ENCODE data around the gene LEFTY2.

The LEFTY2 gene

DNA sequence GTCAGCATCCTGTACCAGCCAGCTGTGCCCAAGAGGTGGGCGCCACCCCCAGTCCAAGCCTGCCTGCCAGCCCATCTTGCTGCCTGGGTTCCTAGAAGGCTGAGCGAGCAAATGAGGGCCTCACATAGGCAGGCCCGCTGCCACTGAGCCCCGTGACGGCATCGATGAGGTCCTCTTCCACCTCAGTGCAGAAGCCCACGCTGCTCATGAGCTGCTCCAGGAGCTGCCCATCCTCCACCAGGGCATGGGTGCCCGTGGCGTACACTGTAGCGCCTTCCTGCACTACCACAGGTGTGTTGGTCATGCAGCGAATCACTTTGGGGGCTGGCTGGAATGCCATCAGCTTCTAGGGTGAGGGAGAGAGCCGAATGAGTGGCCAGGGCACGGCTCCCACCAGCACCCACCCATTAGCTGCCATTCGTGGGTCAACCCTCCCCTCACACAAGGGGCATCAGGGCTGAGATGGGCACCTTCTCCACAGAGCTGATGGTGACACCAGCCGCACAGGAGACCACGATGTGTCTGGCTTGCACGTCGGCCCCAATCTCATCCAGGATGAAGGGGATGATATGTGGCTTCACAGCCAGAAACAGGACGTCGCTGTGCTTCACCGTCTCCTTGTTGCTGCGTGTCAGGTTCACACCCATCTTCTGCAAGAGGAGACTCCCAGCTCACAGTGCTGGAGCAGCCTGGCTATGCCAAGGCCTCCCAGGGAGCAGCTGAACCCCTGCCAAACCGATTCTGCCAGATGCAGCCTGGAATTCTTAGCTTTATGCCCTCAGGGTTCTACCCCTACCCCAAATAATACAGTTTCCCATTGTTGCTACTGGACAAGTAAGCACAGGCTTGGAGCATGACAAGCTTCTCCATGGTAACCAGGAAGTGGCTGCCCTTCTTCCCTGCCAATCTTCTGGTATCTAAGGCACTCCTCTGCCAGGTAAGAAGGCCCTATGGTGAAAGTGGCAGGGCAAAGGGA, 19.0 kb downstream of the LEFTY2 start:
- TF ChIP-seq, protein P1, sequence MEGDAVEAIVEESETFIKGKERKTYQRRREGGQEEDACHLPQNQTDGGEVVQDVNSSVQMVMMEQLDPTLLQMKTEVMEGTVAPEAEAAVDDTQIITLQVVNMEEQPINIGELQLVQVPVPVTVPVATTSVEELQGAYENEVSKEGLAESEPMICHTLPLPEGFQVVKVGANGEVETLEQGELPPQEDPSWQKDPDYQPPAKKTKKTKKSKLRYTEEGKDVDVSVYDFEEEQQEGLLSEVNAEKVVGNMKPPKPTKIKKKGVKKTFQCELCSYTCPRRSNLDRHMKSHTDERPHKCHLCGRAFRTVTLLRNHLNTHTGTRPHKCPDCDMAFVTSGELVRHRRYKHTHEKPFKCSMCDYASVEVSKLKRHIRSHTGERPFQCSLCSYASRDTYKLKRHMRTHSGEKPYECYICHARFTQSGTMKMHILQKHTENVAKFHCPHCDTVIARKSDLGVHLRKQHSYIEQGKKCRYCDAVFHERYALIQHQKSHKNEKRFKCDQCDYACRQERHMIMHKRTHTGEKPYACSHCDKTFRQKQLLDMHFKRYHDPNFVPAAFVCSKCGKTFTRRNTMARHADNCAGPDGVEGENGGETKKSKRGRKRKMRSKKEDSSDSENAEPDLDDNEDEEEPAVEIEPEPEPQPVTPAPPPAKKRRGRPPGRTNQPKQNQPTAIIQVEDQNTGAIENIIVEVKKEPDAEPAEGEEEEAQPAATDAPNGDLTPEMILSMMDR (IDR thresholded peaks at IDR 0.05; ENCODE audit: extremely low read depth, missing control alignments), result no peak
- DNase-seq (ENCODE audit: low spot score), result no peak

DNA sequence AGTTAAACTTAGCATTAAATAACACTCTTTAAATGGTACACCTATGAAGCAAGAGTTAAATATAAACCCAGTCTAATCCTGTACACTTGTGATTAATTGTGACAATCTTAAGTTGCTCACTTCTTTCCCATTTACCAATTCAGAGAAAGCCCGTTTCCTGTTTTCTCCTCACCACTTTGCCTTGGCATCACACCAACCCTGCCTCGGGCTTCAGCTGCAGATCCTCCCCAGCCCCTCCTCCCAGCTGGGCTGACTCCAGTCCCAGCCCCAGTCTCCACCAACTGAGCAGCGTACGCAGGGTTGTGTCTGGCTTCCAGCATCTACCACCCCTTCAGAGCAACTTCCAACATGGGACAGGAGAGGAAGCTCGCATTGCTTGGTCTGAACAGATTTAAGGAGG, 21.1 kb downstream of the LEFTY2 start:
- TF ChIP-seq, protein P1 (IDR thresholded peaks at IDR 0.05; ENCODE audit: extremely low read depth, missing control alignments), result no peak
- DNase-seq (ENCODE audit: low spot score), result no peak

DNA sequence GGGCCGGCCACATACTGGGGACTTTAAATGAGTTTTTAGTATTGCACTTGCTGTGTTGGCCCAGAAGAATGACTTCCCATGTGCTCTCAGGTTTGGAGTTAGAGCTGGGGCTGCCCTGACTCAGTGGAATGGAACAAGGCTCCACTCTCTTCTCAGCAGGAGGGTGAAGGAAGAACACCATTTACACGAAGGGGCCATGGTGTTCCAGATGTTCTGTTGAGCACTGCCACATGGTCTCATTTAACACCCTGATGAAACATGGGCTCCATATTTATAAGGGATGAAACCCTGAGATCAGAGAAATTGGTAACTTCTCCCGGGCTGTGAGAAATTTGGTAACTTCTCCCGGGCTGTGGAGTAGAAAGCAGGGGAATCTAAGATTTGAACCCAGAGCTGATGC, 22.7 kb downstream of the LEFTY2 start:
- TF ChIP-seq, protein P1 (IDR thresholded peaks at IDR 0.05; ENCODE audit: extremely low read depth, missing control alignments), result no peak
- DNase-seq (ENCODE audit: low spot score), result no peak

DNA sequence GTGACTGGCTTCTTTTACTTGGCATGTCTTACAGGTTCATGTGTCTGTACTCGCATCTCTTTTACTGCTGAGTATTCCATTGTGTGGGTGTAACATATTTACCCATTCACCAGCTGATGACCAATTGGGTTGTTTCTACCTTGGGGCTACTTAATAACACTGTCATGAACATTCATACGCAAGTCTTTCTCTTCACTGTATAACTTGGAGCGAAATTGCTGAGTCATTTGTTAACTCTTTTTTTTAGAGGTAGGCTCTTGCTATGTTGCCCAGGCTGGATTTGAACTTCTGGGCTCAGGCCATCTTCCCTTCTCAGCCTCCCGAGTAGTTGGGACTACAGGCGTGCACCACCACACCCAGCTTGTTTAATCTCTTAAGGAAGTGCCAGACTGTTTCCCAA, 23.5 kb downstream of the LEFTY2 start:
- TF ChIP-seq, protein P1 (IDR thresholded peaks at IDR 0.05; ENCODE audit: extremely low read depth, missing control alignments), result no peak
- DNase-seq (ENCODE audit: low spot score), result no peak

DNA sequence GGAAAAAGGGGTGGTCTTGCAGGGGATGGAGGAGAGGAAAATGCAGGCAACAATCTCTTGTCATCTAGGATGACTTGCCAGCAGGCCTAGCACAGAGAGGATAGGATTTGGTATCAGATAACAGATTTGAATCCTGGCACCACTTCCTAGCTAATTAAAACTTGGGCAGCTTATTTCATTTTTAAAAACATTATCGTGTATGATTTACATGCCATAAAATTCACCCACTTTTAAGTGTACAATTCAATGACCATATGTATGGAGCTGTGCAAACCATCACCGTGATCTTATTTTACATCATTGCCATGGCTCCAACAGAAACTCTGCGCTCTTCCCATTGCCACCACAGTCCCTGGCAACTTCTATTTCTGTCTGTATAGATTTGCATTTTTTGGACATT, 23.9 kb downstream of the LEFTY2 start:
- no peak for DNase-seq (ENCODE audit: low spot score)
- TF ChIP-seq, protein P1 (IDR thresholded peaks at IDR 0.05; ENCODE audit: extremely low read depth, missing control alignments), result no peak

DNA sequence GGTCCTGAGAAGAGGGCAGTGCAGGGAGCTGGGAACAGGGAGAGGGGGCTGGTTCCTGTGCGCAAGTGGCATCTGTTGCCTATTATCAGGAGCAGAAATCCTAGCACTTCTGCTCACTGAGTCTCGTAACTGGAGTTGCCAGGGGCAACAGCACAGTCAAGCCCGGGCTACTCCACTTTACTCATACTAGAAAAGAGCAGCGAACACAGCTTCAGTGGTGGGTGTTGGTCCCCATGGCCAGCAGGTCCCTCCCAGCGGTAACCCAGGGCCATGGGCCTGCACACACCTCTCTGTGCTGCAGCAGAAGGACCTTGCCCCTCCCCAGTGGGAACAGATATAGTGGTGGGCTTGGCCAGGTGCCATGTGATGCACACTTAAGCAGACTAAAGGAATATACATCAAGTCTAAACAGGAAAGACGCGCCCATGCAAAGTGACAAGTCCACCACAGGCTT, 25.5 kb downstream of the LEFTY2 start:
- TF ChIP-seq, protein P1 (IDR thresholded peaks at IDR 0.05; ENCODE audit: extremely low read depth, missing control alignments), result no peak
- DNase-seq (ENCODE audit: low spot score), result no peak

DNA sequence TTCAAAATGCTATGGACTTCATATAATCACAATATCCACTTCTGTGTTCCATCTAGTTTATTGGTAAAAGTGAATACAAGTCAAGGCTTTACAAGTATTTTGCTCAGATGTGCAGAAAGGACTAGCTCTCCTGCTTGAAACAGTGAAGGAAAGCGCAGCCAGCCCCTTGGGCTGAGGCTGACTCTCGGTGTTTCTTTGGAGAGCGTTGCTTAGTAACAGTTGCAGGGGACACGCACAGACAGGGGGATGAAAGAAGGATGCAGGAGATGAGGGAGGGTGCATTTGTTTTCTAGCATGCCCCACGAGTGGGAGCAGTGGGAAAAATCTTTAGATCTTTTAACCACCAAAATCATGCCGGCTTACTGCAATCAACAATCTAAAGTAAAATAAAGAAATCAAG, 26.1 kb downstream of the LEFTY2 start:
- no peak for DNase-seq (ENCODE audit: low spot score)
- TF ChIP-seq, protein P1 (IDR thresholded peaks at IDR 0.05; ENCODE audit: extremely low read depth, missing control alignments), result no peak

All from GM20000 (cell line).